AG09319 (cell line): ENCODE data around the gene UTP25.

Source experiments
- DNase-seq: peaks from one replicate; pipeline ENCODE4 v3.0.0-alpha.2; 2010; ENCODE audit warnings: low read depth; ENCODE audit errors: extremely low read depth
- CTCF ChIP-seq: IDR thresholded peaks from 2 replicates; pipeline ENCODE4 v1.5.1; 2011; ENCODE audit warnings: low read depth, mild to moderate bottlenecking, inconsistent platforms, low read length, moderate library complexity

The UTP25 gene

GRCh38 chr1:209839875-209840546 lies 12.2 kb downstream of the UTP25 start:
- peak; percentile 72 for DNase-seq

GRCh38 chr1:209840611-209841010 lies 12.8 kb downstream of the UTP25 start:
- no peak for TF ChIP-seq CTCF
- DNase-seq, result no peak

More at GRCh38 chr1:209839875-209840546, 12.2 kb downstream of the UTP25 start:
- no peak for TF ChIP-seq CTCF

GRCh38 chr1:209844695-209845407 lies 17.1 kb downstream of the UTP25 start:
- no peak for DNase-seq
- TF ChIP-seq CTCF, result no peak

GRCh38 chr1:209845408-209845725 lies 17.6 kb downstream of the UTP25 start:
- no peak for DNase-seq
- TF ChIP-seq CTCF, result no peak

- DNase-seq, result no peak
- TF ChIP-seq CTCF, result no peak
Observed at GRCh38 chr1:209849388-209849787, 21.6 kb downstream of the UTP25 start.

GRCh38 chr1:209850342-209850979 lies 22.7 kb downstream of the UTP25 start:
- no peak for DNase-seq
- TF ChIP-seq CTCF, result peak; percentile 58

- no peak for TF ChIP-seq CTCF
- DNase-seq, result no peak
Observed at GRCh38 chr1:209853676-209854075, 25.9 kb downstream of the UTP25 start.
